Stimulated activated naive B cell treated with anti-CD40 and anti-IgM and Interleukin-4, amounts not matched to agents 10 μg/mL and 1 μg/mL and 100 μg/mL, for 72 hours (primary cell): Measurements from ENCODE around the gene FGF22.

ENCODE experiments used
- ATAC-seq, 2 donors: fragments of 150-1000 bp; cut with Tn5 transposase; replicated peaks; 2 replicates each; pipeline ENCODE4 v1.10.0; 2021; ENCODE audit warnings: moderate library complexity in 1 of 2
- DNase-seq: peaks from one replicate; pipeline ENCODE4 v3.0.0; 2021
- H3K27ac Mint-ChIP-seq: one replicate; pipeline ENCODE4 v1.8.0; 2022; ENCODE audit warnings: mild to moderate bottlenecking, mixed read lengths
- H3K27me3 Mint-ChIP-seq, 2 donors: one replicate each; pipeline ENCODE4 v1.8.0; 2022; ENCODE audit warnings: mixed read lengths in 2 of 2
- H3K36me3 Mint-ChIP-seq, 2 donors: one replicate each; pipeline ENCODE4 v1.8.0; 2022; ENCODE audit warnings: mixed read lengths in 2 of 2, mild to moderate bottlenecking in 1 of 2
- H3K4me1 Mint-ChIP-seq, 2 donors: one replicate each; pipeline ENCODE4 v1.8.0; 2022; ENCODE audit warnings: mixed read lengths in 2 of 2, mild to moderate bottlenecking in 1 of 2
- H3K4me3 Mint-ChIP-seq, 2 donors: one replicate each; pipeline ENCODE4 v1.8.0; 2022; ENCODE audit warnings: mild to moderate bottlenecking in 2 of 2, mixed read lengths in 2 of 2, moderate library complexity in 1 of 2
- H3K9me3 Mint-ChIP-seq, 2 donors: one replicate each; pipeline ENCODE4 v1.8.0; 2022; ENCODE audit warnings: mixed read lengths in 2 of 2, mild to moderate bottlenecking in 1 of 2

FGF22 gene

DNA sequence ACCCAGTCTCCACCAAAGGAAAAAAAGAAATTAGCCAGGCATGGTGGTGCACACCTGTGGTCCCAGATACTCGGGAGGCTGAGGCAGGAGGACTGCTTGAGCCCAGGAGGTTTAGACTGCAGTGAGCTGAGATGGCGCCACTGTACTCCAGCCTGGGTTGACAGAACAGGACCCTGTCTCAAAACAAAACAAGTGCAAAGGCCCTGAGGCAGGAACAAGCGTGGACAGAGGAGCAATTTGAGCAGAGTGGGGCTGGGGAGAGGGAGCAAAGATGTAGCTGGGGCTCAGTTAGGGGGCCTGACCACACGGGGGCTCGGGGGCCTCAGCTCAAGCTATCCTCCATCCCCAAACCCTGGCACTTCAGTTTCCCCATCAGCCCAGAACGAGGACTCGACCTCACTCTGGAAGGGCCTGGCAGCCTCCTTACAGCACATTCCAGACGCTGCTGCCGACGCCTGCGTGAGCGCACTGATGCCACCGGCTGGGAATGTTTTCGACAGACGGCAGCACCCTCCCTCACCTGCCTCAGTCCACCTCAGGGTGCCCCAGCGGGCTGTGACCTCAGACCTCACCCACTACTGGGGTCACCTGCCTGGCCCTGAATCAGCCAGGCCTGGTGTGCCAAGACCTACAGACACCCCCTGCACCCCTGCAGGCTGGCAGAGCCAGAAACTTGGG is 4.6 kb upstream of the FGF22 start:
- peaks cover 12 to 13% of the 10 kb centered on the region in 2 donors for H3K36me3 Mint-ChIP-seq
- peaks cover 34 to 48% of the 10 kb centered on the region in 2 donors for H3K4me1 Mint-ChIP-seq
- H3K27ac Mint-ChIP-seq: peak overlapping the region; percentile 56
- DNase-seq: no peak
- no peak for ATAC-seq
- H3K4me3 Mint-ChIP-seq: no peak overlapping the region
- H3K27me3 Mint-ChIP-seq: no peaks in the 10 kb centered on the region
- no peaks in the 10 kb centered on the region for H3K9me3 Mint-ChIP-seq

DNA sequence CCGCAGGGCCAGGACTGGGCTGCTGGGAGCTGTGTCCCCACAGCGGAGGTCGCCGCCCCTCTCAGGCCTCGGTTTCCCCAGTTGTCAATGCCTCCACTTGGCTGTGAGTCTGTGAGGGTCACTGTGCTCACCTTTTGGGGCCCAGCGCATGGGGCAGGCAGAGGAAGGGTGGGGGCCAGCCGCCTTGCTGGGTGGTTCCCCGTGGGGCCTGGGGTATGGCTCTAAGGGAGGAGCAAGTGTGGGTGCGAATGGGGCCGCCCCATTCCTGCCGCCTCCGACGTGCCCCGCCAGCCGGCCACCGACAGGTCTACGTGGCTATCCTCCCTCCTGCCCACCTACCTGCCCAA is 800 bp upstream of the FGF22 start:
- no peak for ATAC-seq

DNA sequence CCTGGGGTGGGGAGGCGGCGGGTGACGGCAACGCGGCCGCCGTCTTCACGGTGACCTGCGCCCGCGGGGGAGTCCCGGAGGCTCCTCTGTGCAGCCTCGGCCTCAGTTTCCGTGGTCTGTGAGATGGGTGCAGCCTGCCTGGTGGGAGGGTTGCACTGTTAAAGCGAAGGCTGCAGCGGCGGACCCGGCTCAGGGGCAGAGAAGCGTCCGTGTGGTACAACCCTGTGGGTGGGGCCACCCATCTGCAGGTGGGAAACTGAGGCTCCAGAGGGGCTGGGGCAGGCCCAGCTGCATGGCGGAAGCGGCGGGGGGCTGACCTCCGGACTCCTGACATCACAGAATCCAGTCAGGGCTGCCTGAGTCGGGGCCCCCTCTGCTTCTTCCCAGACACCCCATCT is 481 bp downstream of the FGF22 start:
- Mint-ChIP-seq H3K4me1 (peaks cover 13 to 24% of the 10 kb centered on the region in 2 donors), H3K4me3 (peak overlapping the region in 1 of 2 donors; percentile 61), H3K36me3 (peaks cover 12 to 21% of the 10 kb centered on the region in 2 donors), H3K27ac (peak overlapping the region; percentile 10), H3K27me3 (no peaks in the 10 kb centered on the region), H3K9me3 (no peaks in the 10 kb centered on the region)
- peak in 1 of 2 donors; percentile 0 for ATAC-seq
- no peak for DNase-seq

More for the DNA sequence above, 800 bp upstream of the FGF22 start:
- H3K36me3 Mint-ChIP-seq: peaks cover 7 to 14% of the 10 kb centered on the region in 2 donors
- no peaks in the 10 kb centered on the region for H3K9me3 Mint-ChIP-seq
- no peaks in the 10 kb centered on the region for H3K27me3 Mint-ChIP-seq
- DNase-seq: no peak
- H3K4me3 Mint-ChIP-seq: peak overlapping the region; percentile 6 to 91
- peaks cover 19 to 25% of the 10 kb centered on the region in 2 donors for H3K4me1 Mint-ChIP-seq
- no peak overlapping the region for H3K27ac Mint-ChIP-seq

DNA sequence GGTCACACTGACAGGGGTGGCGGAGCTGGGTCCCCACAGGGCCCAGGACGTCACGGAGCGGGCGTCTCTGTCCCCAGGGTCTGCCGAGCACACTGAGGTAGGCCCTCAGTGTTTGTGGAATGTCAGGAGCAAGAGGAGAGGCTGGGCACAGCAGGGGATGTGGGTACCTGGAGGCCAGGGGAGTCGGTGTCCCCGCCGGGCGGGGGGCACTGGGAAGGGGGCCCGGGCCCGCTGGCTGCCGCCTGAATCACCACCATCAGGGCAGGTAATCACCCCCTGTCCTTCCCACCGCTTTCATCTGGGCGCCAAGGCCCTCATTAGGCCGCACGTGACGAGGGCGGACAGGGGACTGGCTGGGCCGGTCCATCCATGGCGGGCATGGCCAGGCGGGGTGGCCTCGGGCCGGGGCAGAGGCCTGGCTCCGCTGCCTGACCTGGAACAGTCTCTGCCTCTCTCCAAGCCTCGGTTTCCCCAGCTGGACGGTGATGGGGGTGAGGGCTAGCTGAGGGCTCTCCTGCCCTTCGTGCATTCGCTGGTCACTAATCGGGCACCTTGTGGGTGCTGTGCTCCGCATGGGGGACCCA is 1.0 kb downstream of the FGF22 start:
- Mint-ChIP-seq H3K27ac (peak overlapping the region; percentile 10), H3K36me3 (peaks cover 12 to 21% of the 10 kb centered on the region in 2 donors), H3K4me1 (peaks cover 13 to 24% of the 10 kb centered on the region in 2 donors), H3K27me3 (no peaks in the 10 kb centered on the region), H3K9me3 (no peaks in the 10 kb centered on the region), H3K4me3 (no peak overlapping the region)
- DNase-seq (no peak), ATAC-seq (no peak)

DNA sequence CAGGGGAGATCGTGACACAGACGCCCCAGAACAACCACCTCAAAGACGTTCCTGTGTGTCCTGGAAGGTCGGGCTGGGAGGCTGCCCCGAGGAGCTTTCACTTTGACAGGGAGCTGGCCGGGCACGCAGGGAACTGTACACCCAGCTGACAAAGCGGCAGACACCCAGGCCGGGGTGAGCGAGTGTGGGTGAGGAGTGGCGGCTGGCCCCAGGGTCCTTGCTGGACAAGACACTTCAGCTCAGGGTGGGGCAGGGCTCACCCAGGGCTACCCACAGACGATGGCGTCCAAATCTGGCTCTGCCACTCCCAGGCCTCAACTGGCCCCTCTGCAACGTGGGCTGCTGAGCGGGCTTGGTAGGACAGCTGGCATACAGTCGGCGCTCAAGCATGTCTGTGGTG is 2.0 kb downstream of the FGF22 start:
- H3K36me3 Mint-ChIP-seq: peaks cover 17 to 27% of the 10 kb centered on the region in 2 donors
- ATAC-seq (no peak), DNase-seq (no peak)
- H3K9me3 Mint-ChIP-seq: no peaks in the 10 kb centered on the region
- H3K4me3 Mint-ChIP-seq: peak overlapping the region in 1 of 2 donors; percentile 23
- H3K4me1 Mint-ChIP-seq: peaks cover 13 to 24% of the 10 kb centered on the region in 2 donors
- H3K27ac Mint-ChIP-seq: no peak overlapping the region
- no peaks in the 10 kb centered on the region for H3K27me3 Mint-ChIP-seq

DNA sequence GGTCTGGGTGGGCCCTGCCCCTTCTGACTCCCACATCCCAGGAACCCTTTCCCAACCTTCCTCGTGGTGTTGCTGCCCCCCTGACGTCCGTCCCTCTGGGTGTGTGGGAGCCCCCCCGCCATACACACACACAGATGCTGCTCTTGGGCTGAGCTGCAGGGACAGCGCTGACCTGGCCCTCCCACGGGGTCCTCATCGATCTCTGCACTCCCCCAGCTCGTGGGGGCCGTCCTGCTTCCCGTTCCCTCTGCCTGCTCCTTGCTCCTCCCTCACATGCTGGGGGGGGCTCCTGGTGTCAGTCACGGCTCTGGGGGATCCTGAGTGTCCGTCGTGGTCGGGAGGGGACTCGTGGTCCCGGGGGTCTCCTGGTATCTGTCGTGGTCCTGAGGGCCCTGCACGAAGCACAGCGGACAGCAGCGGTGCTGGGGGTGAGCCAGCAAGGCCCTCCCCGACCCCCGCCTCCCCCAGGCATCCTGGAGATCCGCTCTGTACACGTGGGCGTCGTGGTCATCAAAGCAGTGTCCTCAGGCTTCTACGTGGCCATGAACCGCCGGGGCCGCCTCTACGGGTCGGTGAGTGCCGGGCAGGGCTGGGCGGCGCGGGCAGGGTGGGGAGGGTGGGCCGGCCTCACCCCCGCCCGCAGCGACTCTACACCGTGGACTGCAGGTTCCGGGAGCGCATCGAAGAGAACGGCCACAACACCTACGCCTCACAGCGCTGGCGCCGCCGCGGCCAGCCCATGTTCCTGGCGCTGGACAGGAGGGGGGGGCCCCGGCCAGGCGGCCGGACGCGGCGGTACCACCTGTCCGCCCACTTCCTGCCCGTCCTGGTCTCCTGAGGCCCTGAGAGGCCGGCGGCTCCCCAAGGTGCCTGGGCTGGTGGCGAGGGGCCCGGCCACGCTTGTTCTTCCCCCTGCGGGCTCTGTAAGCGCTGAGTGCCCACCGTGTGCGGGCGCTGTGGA is 3.4 kb downstream of the FGF22 start:
- DNase-seq (no peak), ATAC-seq (no peak)
- no peaks in the 10 kb centered on the region for H3K9me3 Mint-ChIP-seq
- H3K27me3 Mint-ChIP-seq: no peaks in the 10 kb centered on the region
- no peak overlapping the region for H3K4me3 Mint-ChIP-seq
- peaks cover 17 to 30% of the 10 kb centered on the region in 2 donors for H3K36me3 Mint-ChIP-seq
- H3K27ac Mint-ChIP-seq: peak overlapping the region; percentile 53
- peaks cover 13 to 15% of the 10 kb centered on the region in 2 donors for H3K4me1 Mint-ChIP-seq

DNA sequence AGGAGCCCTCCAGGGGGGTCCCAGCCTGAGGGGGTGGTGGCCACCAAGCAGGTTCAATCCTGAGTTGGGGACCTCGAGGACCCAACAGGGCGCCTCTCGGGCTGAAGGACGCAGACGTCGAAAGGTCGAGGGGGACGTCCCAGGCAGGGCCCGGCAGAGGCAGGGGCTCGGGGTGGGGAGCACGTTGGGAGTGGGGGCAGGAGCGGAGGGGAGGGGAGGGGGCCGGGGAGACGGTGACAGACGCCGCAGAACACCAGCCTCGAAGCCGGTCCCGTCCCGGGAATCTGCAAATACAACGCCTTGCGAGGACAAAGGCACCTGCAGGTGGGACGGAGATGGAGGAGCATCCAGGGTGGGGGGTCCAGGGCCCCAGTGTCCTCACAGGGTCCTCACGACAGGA is 4.1 kb downstream of the FGF22 start:
- no peaks in the 10 kb centered on the region for H3K9me3 Mint-ChIP-seq
- DNase-seq: no peak
- peak overlapping the region; percentile 76 for H3K27ac Mint-ChIP-seq
- no peak overlapping the region for H3K4me3 Mint-ChIP-seq
- H3K4me1 Mint-ChIP-seq: peaks cover 12 to 15% of the 10 kb centered on the region in 2 donors
- no peaks in the 10 kb centered on the region for H3K27me3 Mint-ChIP-seq
- peaks cover 20 to 31% of the 10 kb centered on the region in 2 donors for H3K36me3 Mint-ChIP-seq
- ATAC-seq: no peak

DNA sequence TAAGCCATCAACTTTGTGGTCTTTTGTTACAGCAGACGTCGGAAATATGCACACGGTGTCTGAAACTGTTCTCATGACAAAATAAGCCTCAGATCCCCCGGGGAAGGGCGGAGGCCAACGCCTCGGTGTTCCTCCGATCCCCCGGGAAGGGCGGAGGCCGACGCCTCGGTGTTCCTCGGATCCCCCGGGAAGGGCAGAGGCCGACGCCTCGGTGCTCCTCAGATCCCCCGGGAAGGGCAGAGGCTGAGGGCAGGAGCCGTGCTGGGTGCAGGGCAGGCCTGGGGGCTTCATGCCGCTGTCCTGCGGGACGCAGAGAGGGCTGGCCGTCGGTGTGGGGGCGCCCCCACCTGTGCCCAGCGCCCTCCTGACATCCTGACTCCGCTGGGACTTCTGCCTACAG is 4.7 kb downstream of the FGF22 start:
- Mint-ChIP-seq H3K4me1 (peaks cover 6 to 13% of the 10 kb centered on the region in 2 donors), H3K9me3 (no peaks in the 10 kb centered on the region), H3K4me3 (no peak overlapping the region), H3K36me3 (peaks cover 22 to 33% of the 10 kb centered on the region in 2 donors), H3K27me3 (no peaks in the 10 kb centered on the region), H3K27ac (no peak overlapping the region)
- DNase-seq: no peak
- ATAC-seq: no peak

DNA sequence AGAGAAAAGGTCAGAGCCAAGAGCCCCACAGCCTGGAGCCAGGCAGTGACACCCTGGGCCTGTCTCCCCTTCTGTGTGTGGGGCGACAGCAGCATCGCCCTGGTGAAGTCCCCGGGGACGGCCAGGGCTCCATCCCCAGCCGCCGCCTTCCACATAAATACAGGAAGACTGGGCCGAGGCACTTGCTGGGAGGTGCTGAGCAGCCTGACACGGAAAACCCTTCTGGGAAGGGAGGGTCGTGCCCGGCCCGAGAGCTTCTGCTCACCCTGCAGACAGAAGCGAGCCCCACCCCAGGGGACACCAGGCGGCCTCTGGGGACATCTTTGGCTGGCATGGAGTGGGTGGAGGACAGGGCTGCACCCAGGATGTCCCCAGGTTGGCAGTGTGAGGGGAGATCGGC is 5.1 kb downstream of the FGF22 start:
- DNase-seq: no peak
- Mint-ChIP-seq H3K4me3 (no peak overlapping the region), H3K9me3 (no peaks in the 10 kb centered on the region), H3K27me3 (no peaks in the 10 kb centered on the region), H3K4me1 (peaks cover 2 to 11% of the 10 kb centered on the region in 2 donors), H3K27ac (peak overlapping the region; percentile 71), H3K36me3 (peaks cover 23 to 36% of the 10 kb centered on the region in 2 donors)
- no peak for ATAC-seq

DNA sequence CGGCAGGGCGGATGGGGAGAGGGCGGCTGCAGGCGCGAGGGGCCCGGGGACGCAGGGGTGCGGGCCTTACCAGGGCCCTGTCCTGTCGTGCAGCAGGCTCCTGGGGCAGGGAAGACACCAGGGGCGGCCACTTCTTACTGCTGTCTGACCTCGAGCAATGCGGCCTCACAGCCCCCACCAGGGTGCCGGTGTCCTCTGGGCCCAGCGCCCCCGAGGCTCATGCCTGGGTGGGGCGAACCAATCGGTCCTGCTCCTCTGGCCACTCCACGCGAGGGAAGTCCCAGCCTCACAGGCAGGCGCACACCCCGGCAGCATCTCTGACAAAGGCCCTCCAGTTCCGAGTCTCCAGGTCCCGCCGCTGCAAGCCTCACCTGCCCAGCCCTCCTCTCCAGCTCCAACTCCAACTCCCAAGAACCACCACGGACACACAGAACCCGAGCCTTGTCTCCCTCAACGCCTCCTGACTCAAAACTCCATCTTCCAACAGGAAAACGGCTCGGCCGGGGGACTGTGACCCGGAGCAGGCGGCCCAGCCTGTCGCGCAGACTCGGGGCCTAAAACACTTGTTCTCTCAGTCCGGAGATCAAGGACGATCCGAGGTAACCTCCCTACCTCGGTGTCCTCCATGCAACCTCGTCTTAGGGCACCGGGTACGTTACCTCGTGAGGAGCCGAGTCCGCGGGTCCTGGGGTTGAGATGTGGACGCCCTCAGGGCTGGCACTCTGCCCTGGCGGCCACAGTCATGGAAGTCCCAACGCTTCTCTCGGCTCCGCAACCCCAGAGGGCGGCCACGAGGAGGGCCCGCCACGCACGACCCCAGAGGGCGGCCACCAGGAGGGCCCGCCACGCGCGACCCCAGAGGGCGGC is 6.5 kb downstream of the FGF22 start:
- H3K4me3 Mint-ChIP-seq: peak overlapping the region in 1 of 2 donors; percentile 44
- H3K4me1 Mint-ChIP-seq: peaks cover 0 to 8% of the 10 kb centered on the region in 2 donors
- peak in 1 of 2 donors; percentile 25 for ATAC-seq
- no peaks in the 10 kb centered on the region for H3K9me3 Mint-ChIP-seq
- H3K27me3 Mint-ChIP-seq: no peaks in the 10 kb centered on the region
- H3K36me3 Mint-ChIP-seq: peaks cover 20 to 32% of the 10 kb centered on the region in 2 donors
- no peak for DNase-seq
- H3K27ac Mint-ChIP-seq: no peak overlapping the region

DNA sequence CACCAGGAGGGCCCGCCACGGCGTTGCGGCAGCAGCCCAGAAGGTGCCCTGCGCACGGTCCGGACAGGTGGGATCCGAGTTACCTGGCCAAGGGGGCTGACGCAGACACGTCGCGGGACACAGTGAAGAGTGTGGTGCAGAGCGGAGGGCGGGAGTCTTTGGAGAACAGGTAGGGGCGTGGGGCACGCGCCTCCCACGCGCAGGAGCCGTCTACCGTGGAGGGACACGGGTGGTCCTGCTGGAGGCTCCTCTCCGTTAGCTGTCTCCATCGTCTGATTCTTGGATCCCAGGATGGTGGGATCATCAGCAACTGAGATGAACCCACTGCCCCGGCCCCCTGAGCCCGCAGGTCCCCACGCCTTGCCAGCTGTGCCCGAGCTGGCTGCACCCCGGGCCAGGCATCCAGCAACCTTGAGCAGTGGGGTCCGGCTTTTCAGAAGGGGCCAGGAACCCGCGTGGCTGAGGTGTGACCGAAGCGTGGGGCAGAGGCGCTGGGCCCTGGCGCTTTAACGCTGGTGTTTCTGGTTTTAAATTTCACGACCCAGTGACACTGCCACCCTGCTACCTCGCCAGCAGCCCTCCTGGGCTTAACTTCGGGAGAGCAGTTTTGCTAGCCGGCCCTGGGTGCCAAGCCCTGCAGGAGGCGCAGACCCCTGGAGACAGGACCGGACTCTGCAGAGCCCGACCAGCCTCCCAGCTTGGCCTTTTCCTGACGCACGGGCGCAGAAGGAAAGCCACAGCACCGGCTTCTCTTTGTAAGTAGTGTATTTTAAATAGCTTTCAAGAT is 7.3 kb downstream of the FGF22 start:
- no peaks in the 10 kb centered on the region for H3K9me3 Mint-ChIP-seq
- H3K4me3 Mint-ChIP-seq: no peak overlapping the region
- DNase-seq (no peak), ATAC-seq (no peak)
- H3K27me3 Mint-ChIP-seq: no peaks in the 10 kb centered on the region
- H3K4me1 Mint-ChIP-seq: peaks cover 0 to 8% of the 10 kb centered on the region in 2 donors
- peaks cover 22 to 28% of the 10 kb centered on the region in 2 donors for H3K36me3 Mint-ChIP-seq
- no peak overlapping the region for H3K27ac Mint-ChIP-seq

DNA sequence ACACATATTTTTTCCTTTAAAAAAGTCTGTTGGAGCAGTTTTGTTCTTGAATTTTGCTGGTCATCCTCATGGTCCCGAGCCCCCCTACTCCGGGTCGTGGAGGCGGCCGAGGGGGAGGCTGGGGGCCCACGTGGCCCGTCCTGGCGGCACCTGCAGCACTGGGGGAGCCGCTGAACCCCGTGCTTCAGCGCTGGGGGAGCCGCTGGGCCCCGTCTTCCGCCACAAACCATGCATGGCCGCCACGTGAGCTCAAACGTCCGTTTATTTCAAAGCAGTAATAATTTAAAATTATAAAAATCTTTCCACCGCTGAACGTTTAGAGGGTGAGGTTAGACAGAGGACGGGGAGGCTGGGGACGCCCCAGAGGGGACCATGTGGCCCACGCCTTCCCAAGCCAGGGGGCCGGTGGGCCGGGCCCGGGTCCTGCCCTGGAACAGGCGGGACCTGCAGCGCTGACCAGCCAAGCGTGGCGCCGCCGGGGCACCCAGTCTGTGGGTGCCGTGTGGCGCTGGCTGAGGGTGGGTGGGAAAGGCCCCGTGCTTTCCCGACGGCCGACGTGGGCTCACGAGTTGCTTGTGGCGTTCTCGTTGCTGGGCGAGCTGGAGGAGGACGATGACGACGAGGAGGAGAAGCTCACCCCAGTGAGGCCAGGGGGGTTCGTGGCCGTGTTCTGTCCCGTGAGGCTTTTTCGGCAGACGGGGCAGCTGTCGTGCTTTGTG is 8.0 kb downstream of the FGF22 start:
- Mint-ChIP-seq H3K4me3 (no peak overlapping the region), H3K27me3 (no peaks in the 10 kb centered on the region), H3K36me3 (peaks cover 21 to 26% of the 10 kb centered on the region in 2 donors), H3K4me1 (peaks cover 0 to 7% of the 10 kb centered on the region in 2 donors), H3K27ac (peak overlapping the region; percentile 76), H3K9me3 (no peaks in the 10 kb centered on the region)
- ATAC-seq (peak in 1 of 2 donors; percentile 33), DNase-seq (no peak)
